Right lobe of liver (tissue), 6 donors: ENCODE results near the gene PRR5. TPM values are rescaled to one million over a fixed set of nuclear protein-coding genes. Genes with fewer than 3 reads are reported as not detected.

Experiments used
- ATAC-seq, 4 donors: fragments of 200-7000 bp; cut with Tn5 transposase; one replicate each; pipeline ENCODE4 v1.9.1; 2020; ENCODE audit warnings: mild to moderate bottlenecking in 4 of 4, moderate library complexity in 4 of 4
- DNase-seq, 3 donors: peaks; one replicate each; pipeline ENCODE4 v3.0.0-alpha.2; 2020
- H3K27ac ChIP-seq, 3 donors: fragments of 200-600 bp; one replicate each; pipeline ENCODE4 v1.8.0; 2022
- H3K27me3 ChIP-seq, 2 donors: fragments of 200-600 bp; one replicate each; pipeline ENCODE4 v1.8.0; 2022
- H3K36me3 ChIP-seq, 4 donors: fragments of 200-600 bp; sonication (generic) in 1 of 4; one replicate each; pipeline versions ENCODE4 v1.5.1 to v1.8.0; 2017 to 2022; ENCODE audit warnings: control low read depth in 1 of 4
- H3K4me1 ChIP-seq, 4 donors: fragments of 200-600 bp; sonication (generic) in 1 of 4; one replicate each; pipeline versions ENCODE4 v1.5.1 to v1.8.0; 2017 to 2022; ENCODE audit warnings: control low read depth in 1 of 4
- H3K4me3 ChIP-seq, 3 donors: fragments of 200-600 bp; one replicate each; pipeline ENCODE4 v1.8.0; 2022
- H3K9me3 ChIP-seq, 4 donors: fragments of 200-600 bp; sonication (generic) in 1 of 4; one replicate each; pipeline versions ENCODE4 v1.5.1 to v1.8.0; 2017 to 2022; ENCODE audit warnings: control low read depth in 1 of 4
- POLR2A ChIP-seq: fragments of 450-650 bp; IDR thresholded peaks from one replicate; pipeline ENCODE4 v1.6.1; 2017; ENCODE audit warnings: antibody characterized with exemption, mild to moderate bottlenecking
- WGBS: methylation state at CpG from one replicate; pipeline ENCODE4 v1.1.6; 2018; ENCODE audit warnings: low coverage, low lambda C conversion rate; ENCODE audit not compliant: insufficient coverage; ENCODE audit errors: missing lambda C conversion rate; 5-methylcytosine and 5-hydroxymethylcytosine counted together
- intact Hi-C, 2 donors: fragments of 100-400 bp; cut with DNase I; formaldehyde crosslinking; loops; one replicate each; pipeline versions ENCODE4 v1.11.2 to v1.14.1; 2022
- total RNA-seq, 6 experiments: library from RNA; depleted of rRNA in 2 of 6; stranded (reverse); fragments of >200 nt in 2 of 6; fragmentation: NEBNext Ultra II Directional in 3 of 6; extraction: Animal tissue kit (Norgen Biotek cat#: 25700) in 3 of 6; gene quantifications; one replicate each; pipeline versions ENCODE4 v1.1.0 to v1.2.4, GENCODE V29; 2016 to 2023
- TF ChIP-seq, protein P1 (sequence below), 4 donors: fragments of 200-600 bp in 3 of 4; fragments of 450-650 bp in 1 of 4; IDR thresholded peaks; one replicate each; pipeline versions ENCODE4 v1.5.1 to v1.8.0; 2016 to 2022; ENCODE audit warnings: antibody characterized with exemption in 4 of 4, mild to moderate bottlenecking in 2 of 4
- donor health status: DM: no; HTN: yes; CAD: no.
- donor health status: DM: no; HTN: no; CAD: no.
- donor health status: DM: no; HTN: no; CAD: no.
- donor health status: DM: no; HTN: yes; CAD: no.
- donor health status: DM: no; HTN: yes; CAD: no.

Gene PRR5
- total RNA-seq, 6 experiments from 2014 or later: 14.1 to 25.3 (median 20.2) TPM

- H3K27me3 ChIP-seq: no peaks in the 10 kb centered on the region
- H3K4me3 ChIP-seq: no peak overlapping the region
- no peak for ATAC-seq
- no peaks in the 10 kb centered on the region for H3K9me3 ChIP-seq
- H3K36me3 ChIP-seq: peaks cover 0 to 13% (median 3%) of the 10 kb centered on the region in 4 donors
- H3K27ac ChIP-seq: no peak overlapping the region
- peaks cover 0 to 6% (median 0%) of the 10 kb centered on the region in 4 donors for H3K4me1 ChIP-seq
- DNase-seq: no peak
- intact Hi-C loops: no loop called here
- TF ChIP-seq, protein P1, sequence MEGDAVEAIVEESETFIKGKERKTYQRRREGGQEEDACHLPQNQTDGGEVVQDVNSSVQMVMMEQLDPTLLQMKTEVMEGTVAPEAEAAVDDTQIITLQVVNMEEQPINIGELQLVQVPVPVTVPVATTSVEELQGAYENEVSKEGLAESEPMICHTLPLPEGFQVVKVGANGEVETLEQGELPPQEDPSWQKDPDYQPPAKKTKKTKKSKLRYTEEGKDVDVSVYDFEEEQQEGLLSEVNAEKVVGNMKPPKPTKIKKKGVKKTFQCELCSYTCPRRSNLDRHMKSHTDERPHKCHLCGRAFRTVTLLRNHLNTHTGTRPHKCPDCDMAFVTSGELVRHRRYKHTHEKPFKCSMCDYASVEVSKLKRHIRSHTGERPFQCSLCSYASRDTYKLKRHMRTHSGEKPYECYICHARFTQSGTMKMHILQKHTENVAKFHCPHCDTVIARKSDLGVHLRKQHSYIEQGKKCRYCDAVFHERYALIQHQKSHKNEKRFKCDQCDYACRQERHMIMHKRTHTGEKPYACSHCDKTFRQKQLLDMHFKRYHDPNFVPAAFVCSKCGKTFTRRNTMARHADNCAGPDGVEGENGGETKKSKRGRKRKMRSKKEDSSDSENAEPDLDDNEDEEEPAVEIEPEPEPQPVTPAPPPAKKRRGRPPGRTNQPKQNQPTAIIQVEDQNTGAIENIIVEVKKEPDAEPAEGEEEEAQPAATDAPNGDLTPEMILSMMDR (IDR thresholded peaks at IDR 0.05): no peak
- TF ChIP-seq POLR2A: no peak
- WGBS: no CpG with 5 or more reads among the region's 2 CpGs
Measured at GRCh38 chr22:44722611-44723010, 20.6 kb downstream of the PRR5 start.

DNA sequence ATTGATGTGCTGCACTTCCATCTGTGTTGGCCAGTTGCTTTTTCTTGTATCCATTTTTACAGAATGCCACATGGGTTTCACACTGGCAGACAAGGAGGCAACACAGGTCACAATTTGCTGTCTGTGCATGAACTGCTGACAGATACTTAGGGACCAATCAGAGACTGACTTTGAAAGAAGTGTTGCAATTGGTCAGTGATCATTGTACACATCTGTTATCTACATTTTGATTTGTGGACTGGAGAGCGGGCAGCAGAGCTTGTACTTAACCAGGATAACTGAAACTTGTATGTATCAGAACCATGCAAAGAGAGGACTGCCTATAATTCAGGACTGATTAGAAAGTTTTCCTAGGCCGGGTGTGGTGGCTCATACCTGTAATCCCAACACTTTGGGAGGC, 21.8 kb downstream of the PRR5 start:
- intact Hi-C loops: no loop called here
- H3K27me3 ChIP-seq: no peaks in the 10 kb centered on the region
- peaks cover 0 to 3% (median 0%) of the 10 kb centered on the region in 4 donors for H3K4me1 ChIP-seq
- no peak for DNase-seq
- TF ChIP-seq POLR2A: no peak
- TF ChIP-seq, protein P1 (IDR thresholded peaks at IDR 0.05): no peak
- ATAC-seq: peak in 3 of 4 donors; percentile 13 to 42 (median 40)
- H3K9me3 ChIP-seq: no peaks in the 10 kb centered on the region
- H3K27ac ChIP-seq: no peak overlapping the region
- WGBS: 84% methylated on average over 2 of the region's 2 CpGs
- H3K4me3 ChIP-seq: no peak overlapping the region
- peaks cover 0 to 12% (median 3%) of the 10 kb centered on the region in 4 donors for H3K36me3 ChIP-seq

GRCh38 chr22:44724416-44724815, 22.4 kb downstream of the PRR5 start:
- H3K4me1 ChIP-seq: peaks cover 0 to 3% (median 0%) of the 10 kb centered on the region in 4 donors
- H3K27me3 ChIP-seq: no peaks in the 10 kb centered on the region
- no peak overlapping the region for H3K27ac ChIP-seq
- DNase-seq: no peak
- H3K4me3 ChIP-seq: no peak overlapping the region
- H3K9me3 ChIP-seq: no peaks in the 10 kb centered on the region
- no peak for ATAC-seq
- H3K36me3 ChIP-seq: peaks cover 0 to 11% (median 3%) of the 10 kb centered on the region in 4 donors
- intact Hi-C loops: no loop called here
- 83% methylated on average over 3 of the region's 6 CpGs for WGBS
- TF ChIP-seq POLR2A: no peak
- TF ChIP-seq, protein P1 (IDR thresholded peaks at IDR 0.05): no peak

- Histone ChIP-seq H3K4me1 (peaks cover 0 to 3% (median 0%) of the 10 kb centered on the region in 4 donors), H3K27me3 (no peaks in the 10 kb centered on the region), H3K27ac (no peak overlapping the region), H3K4me3 (no peak overlapping the region), H3K9me3 (no peaks in the 10 kb centered on the region), H3K36me3 (peaks cover 0 to 11% (median 3%) of the 10 kb centered on the region in 4 donors)
- ATAC-seq (no peak), DNase-seq (peak in 1 of 3 donors; percentile 38)
- TF ChIP-seq, protein P1 (IDR thresholded peaks at IDR 0.05): no peak
- no peak for TF ChIP-seq POLR2A
- no CpG with 5 or more reads among the region's 8 CpGs for WGBS
- intact Hi-C loops: no loop called here
Measured at GRCh38 chr22:44724859-44725258, 22.9 kb downstream of the PRR5 start.

GRCh38 chr22:44726439-44726838, 24.4 kb downstream of the PRR5 start:
- DNase-seq (peak in 1 of 3 donors; percentile 12), ATAC-seq (no peak)
- Histone ChIP-seq H3K4me1 (peaks cover 0 to 3% (median 0%) of the 10 kb centered on the region in 4 donors), H3K36me3 (peaks cover 0 to 11% (median 3%) of the 10 kb centered on the region in 4 donors), H3K9me3 (no peaks in the 10 kb centered on the region), H3K27ac (no peak overlapping the region), H3K4me3 (no peak overlapping the region), H3K27me3 (no peaks in the 10 kb centered on the region)
- intact Hi-C loops: no loop called here
- TF ChIP-seq POLR2A: no peak
- TF ChIP-seq, protein P1 (IDR thresholded peaks at IDR 0.05): no peak
- WGBS: no CpG with 5 or more reads among the region's 11 CpGs
